Forelimb muscle (tissue), 1 donor: Measurements from ENCODE around the gene LYRM9. TPM values are rescaled to one million over a fixed set of nuclear protein-coding genes. Genes with fewer than 3 reads are reported as not detected.
"Not testable (repeated sequence)": the region's sequence is repeated elsewhere in the genome, so short reads cannot be mapped to it uniquely, and the experiment has no call there.

Source experiments
- DNase-seq: peaks from one replicate; pipeline ENCODE4 v3.0.0-alpha.2; 2013; ENCODE audit warnings: low read depth
- polyA plus RNA-seq: library from polyadenylated mRNA; unstranded; fragments of 120-200 nt; gene quantifications from one replicate; pipeline ENCODE4 v1.2.1, GENCODE V29; 2013; ENCODE audit not compliant: insufficient read length

LYRM9 gene
- polyA plus RNA-seq, 1 donor, result 10.5 TPM

DNA sequence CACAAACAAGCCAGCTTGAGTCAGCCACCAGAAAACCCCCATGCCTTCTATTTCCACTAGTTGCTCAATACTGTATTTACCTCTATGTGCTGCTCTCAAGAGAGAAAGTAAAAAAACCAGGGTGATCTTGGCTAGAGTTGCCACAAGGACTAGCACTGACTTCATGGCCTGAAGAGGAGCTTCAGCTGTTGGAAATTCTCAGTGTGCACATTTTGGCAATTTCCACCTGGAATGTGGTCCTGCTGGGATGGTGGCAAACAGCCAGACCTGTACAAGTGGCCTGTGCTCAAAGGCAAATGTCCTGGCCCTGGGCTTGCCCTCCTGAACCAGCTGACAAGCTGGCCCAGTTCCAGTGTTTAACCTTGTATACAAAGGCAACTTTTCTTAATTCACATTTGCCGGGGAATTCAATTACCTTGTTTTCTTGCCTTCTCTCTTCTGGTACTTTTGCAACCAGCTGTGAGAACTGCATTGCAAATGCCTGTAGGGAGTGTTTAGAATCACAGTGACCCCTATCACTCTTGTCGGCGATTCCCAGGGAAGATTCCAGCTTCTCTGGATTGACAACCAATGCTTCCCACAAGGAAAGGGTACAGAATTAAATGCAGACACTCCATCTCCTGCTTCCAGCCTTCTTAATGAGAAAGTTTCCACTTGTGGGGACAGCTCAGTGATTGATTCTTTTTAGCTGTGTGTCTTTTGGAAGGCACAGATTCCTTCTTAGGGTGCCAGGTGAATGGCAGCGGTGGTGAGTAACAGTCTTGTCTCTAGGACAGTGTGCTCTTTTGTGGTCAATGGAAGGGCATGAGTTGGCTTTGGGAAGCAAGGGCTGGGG lies 53.4 kb downstream of the LYRM9 start:
- not testable (repeated sequence) for DNase-seq

DNA sequence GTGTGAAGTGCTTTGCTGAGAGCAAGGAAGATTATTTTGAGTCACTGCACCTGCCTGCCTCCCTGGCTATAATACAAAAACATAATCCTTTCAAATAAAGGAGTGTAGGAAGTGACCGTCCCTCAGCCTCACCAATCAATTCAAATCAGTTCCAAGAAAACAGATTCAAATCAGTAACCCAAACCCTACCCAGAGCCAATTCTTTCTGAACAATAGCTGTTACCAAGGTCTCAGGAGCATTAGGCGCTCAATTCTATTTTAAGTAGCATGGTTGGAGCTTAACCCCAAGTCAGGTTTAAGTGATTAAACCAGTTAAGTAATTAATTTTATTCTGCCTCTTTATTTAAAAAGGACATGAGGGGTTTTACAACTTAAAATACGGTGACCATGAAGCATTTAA lies 54.6 kb downstream of the LYRM9 start:
- not testable (repeated sequence) for DNase-seq

DNA sequence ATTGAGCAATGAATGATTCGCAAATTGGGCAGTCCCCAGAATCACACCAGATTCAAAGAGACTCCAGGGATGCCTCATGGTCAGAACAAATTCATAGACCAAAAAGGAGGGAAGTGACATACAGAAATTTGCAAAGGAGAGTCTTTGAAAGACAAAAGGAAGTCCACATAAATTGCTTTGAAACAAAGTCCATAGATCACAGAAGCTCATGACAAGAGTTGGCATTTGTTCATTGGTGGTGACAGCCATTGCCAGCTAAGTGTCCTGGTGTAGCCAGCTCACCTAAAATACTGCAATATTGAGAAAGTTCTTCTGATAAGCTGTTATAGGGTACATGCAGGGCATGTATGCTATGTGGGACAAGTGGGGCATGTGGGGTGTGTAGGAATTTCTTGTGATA lies 55.4 kb downstream of the LYRM9 start:
- DNase-seq, result not testable (repeated sequence)

DNA sequence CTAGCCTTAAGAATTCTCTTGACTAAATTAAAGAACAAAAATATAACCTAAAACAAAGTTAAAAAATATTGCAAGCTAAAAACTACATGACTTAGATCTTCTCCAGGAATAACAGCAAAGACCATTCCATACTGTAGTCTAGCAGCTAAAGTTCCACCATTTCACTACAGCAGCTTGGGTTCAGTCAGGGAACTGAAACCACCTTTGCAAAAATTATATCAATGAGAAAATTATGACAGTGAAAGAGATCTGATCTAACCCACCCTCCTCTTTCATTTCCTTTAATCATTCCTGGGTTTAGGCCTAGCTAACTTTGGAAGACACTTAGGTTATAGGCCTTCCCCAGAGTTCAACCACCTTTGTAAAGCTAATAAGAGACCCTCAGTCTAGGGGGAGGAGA lies 56.5 kb downstream of the LYRM9 start:
- no peak for DNase-seq

DNA sequence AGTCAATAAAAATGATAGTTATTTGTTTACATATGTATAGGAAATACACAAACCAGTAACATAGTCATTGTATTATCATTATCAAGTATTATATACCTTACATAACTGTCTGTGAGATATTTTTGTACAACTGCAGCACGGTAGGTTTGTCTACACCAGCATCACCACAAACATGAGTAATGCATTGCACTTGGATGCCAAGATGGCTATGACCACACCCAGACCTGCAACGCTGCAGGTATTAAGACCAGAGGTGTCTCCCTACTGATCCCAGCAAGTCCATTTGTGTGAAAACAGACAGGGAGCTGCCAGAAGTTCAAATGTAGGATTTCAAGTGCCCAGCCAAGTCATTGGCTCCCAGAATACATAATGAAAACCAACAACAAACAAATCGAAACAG lies 58.6 kb downstream of the LYRM9 start:
- no peak for DNase-seq

DNA sequence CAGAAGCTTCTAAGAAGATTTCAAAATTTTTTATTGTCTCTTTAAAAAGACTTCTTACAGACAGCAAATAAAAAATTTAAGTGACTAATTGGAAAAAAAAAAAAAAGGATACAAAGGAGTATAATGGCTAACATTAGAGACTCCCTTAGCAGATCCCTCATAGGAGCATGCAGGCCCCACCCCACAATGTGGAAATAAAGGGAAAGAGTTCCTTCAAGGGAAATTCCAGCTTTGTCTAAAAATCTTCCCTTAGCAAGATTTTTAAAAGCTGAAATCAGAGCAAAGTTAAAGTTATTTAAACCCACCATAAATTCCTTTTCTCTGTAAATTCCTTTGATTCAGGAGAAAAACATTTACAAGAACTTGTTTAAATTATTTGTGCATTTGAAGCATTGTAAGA lies 60.3 kb downstream of the LYRM9 start:
- DNase-seq, result no peak

DNA sequence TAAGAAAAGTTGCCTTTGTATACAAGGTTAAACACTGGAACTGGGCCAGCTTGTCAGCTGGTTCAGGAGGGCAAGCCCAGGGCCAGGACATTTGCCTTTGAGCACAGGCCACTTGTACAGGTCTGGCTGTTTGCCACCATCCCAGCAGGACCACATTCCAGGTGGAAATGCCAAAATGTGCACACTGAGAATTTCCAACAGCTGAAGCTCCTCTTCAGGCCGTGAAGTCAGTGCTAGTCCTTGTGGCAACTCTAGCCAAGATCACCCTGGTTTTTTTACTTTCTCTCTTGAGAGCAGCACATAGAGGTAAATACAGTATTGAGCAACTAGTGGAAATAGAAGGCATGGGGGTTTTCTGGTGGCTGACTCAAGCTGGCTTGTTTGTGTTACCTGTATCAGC lies 63.3 kb downstream of the LYRM9 start:
- not testable (repeated sequence) for DNase-seq

DNA sequence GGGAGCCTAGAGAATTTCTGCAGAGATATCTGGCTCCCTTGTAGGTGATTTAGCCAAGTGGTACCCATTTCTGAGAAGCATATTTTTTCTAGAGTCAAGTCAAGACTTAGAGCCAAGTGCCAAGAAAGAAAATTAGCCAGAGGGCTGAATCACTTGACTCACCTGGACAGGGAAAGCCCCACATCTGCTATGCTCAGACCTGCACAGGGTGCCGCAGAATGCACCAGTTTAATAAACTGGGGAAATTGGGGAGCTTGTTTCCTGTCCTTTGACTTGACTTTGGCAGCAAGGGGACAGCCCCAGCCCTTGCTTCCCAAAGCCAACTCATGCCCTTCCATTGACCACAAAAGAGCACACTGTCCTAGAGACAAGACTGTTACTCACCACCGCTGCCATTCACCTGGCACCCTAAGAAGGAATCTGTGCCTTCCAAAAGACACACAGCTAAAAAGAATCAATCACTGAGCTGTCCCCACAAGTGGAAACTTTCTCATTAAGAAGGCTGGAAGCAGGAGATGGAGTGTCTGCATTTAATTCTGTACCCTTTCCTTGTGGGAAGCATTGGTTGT lies 63.9 kb downstream of the LYRM9 start:
- not testable (repeated sequence) for DNase-seq

Other genes starting within 250 kb of the LYRM9 start
- gene NOS2, start 92.8 kb downstream of the LYRM9 start, polyA plus RNA-seq, result 2.3 TPM
- 8.4 TPM for gene NLK, start 149.3 kb upstream of the LYRM9 start, polyA plus RNA-seq